Measurements from ENCODE around the gene AXIN1.

DNA sequence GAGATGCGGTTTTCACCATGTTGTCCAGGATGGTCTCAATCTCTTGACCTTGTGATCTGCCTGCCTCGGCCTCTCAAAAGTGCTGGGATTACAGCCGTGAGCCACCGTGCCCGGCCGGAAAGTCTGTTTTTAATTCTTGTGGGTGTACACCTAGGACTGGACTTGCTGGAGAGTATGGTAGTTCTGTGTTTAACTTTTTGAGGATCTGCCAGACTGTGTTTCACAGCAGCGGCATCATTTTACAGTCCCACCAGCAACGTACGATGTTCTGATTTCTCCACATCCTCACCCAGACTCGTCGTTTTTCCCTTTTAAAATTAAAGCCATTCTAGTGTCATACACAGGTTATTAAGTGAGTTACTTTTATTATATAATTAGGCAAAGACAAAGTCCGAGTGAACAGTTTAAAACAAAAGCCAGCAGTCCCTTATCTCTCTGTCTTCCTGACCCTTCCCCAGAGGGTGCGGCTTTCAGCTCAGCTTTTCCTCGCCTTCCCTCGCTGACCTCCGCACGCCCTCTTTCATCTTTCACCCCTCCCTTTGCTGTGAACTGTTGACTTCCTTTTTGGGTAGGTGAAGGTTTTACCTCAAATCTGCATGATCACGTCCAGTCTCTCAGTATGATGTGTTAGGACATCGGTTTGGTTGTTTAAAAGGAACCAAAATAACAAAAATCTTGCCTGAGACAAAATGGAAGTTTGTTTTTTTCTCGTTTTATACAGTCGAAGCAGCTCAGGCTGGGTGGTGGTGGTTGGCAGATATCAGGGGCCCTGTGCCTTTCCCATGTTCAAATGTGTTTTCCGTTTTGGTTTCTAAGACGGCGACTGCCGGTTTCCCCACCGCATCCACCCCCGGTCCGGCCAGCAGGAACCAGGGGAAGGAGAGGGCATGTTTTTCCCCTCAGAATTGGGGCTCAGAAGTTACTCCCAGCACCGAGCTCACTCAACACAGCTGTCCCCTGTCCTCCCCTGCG, 99.9 kb downstream of the AXIN1 start:
- TF ChIP-seq, protein P1, sequence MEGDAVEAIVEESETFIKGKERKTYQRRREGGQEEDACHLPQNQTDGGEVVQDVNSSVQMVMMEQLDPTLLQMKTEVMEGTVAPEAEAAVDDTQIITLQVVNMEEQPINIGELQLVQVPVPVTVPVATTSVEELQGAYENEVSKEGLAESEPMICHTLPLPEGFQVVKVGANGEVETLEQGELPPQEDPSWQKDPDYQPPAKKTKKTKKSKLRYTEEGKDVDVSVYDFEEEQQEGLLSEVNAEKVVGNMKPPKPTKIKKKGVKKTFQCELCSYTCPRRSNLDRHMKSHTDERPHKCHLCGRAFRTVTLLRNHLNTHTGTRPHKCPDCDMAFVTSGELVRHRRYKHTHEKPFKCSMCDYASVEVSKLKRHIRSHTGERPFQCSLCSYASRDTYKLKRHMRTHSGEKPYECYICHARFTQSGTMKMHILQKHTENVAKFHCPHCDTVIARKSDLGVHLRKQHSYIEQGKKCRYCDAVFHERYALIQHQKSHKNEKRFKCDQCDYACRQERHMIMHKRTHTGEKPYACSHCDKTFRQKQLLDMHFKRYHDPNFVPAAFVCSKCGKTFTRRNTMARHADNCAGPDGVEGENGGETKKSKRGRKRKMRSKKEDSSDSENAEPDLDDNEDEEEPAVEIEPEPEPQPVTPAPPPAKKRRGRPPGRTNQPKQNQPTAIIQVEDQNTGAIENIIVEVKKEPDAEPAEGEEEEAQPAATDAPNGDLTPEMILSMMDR (IDR thresholded peaks at IDR 0.05), result no peak
- no peak for TF ChIP-seq POLR2A (IDR thresholded peaks at IDR 0.05)
